SK-N-SH treated with all-trans-retinoic acid at 6 μM for 48 hours (cell line): ENCODE data around the gene ZNF236.

Experiments
- ATAC-seq: fragments of 200-7000 bp; cut with Tn5 transposase; 3 replicates; pipeline ENCODE4 v1.9.1; 2020; ENCODE audit warnings: mild to moderate bottlenecking, moderate library complexity
- ARNTL ChIP-seq: fragments of 450-650 bp; formaldehyde crosslinking; IDR thresholded peaks from 2 replicates; pipeline ENCODE4 v1.5.0; 2020; ENCODE audit warnings: low read depth, mild to moderate bottlenecking, moderate library complexity, borderline replicate concordance
- BACH2 ChIP-seq: fragments of 250-450 bp; sonication (Bioruptor Pico); IDR thresholded peaks from 2 replicates; pipeline ENCODE4 v1.9.0; 2021; ENCODE audit warnings: mild to moderate bottlenecking, borderline replicate concordance
- CREB5 ChIP-seq: fragments of 250-450 bp; sonication (Bioruptor Pico); IDR thresholded peaks from 2 replicates; pipeline ENCODE4 v1.5.1; 2020; ENCODE audit warnings: low read depth, mild to moderate bottlenecking, moderate library complexity
- CSDC2 ChIP-seq: fragments of 250-450 bp; sonication (Bioruptor Pico); IDR thresholded peaks from 2 replicates; pipeline ENCODE4 v1.5.0; 2020; ENCODE audit warnings: mild to moderate bottlenecking, moderate library complexity
- ESRRG ChIP-seq: fragments of 250-450 bp; sonication (Bioruptor Pico); IDR thresholded peaks from 2 replicates; pipeline ENCODE4 v1.6.1; 2021; ENCODE audit warnings: mild to moderate bottlenecking
- GLIS3 ChIP-seq: fragments of 250-450 bp; sonication (Bioruptor Pico); IDR thresholded peaks from 2 replicates; pipeline ENCODE4 v1.5.0; 2020; ENCODE audit warnings: mild to moderate bottlenecking, moderate library complexity
- ISL1 ChIP-seq: fragments of 250-450 bp; sonication (Bioruptor Pico); IDR thresholded peaks from 2 replicates; pipeline ENCODE4 v2.1.2; 2022; ENCODE audit warnings: mild to moderate bottlenecking, moderate library complexity
- OSR1 ChIP-seq: fragments of 250-450 bp; sonication (Bioruptor Pico); IDR thresholded peaks from 2 replicates; pipeline ENCODE4 v1.8.0; 2022; ENCODE audit warnings: moderate library complexity, mild to moderate bottlenecking, inconsistent platforms
- PATZ1 ChIP-seq: fragments of 250-450 bp; sonication (Bioruptor Pico); IDR thresholded peaks from 2 replicates; pipeline ENCODE4 v1.8.0; 2020; ENCODE audit warnings: mild to moderate bottlenecking, moderate library complexity, borderline replicate concordance
- POU6F1 ChIP-seq: fragments of 250-450 bp; sonication (Bioruptor Pico); IDR thresholded peaks from 2 replicates; pipeline ENCODE4 v1.8.0; 2021; ENCODE audit warnings: low read depth, mild to moderate bottlenecking, moderate library complexity, borderline replicate concordance
- PPARA ChIP-seq: fragments of 250-450 bp; sonication (Bioruptor Pico); IDR thresholded peaks from 2 replicates; pipeline ENCODE4 v1.5.0; 2020; ENCODE audit warnings: mild to moderate bottlenecking, borderline replicate concordance
- RARB ChIP-seq: fragments of 250-450 bp; sonication (Bioruptor Pico); IDR thresholded peaks from 2 replicates; pipeline ENCODE4 v1.8.0; 2021; ENCODE audit warnings: mild to moderate bottlenecking, moderate library complexity
- SNAI2 ChIP-seq: fragments of 250-450 bp; sonication (Bioruptor Pico); IDR thresholded peaks from 2 replicates; pipeline ENCODE4 v1.5.0; 2020; ENCODE audit warnings: mild to moderate bottlenecking, moderate library complexity
- TCF4 ChIP-seq: fragments of 250-450 bp; sonication (Bioruptor Pico); IDR thresholded peaks from 2 replicates; pipeline ENCODE4 v1.8.0; 2021; ENCODE audit warnings: mild to moderate bottlenecking, moderate library complexity, borderline replicate concordance
- TOX ChIP-seq: fragments of 250-450 bp; sonication (Bioruptor Pico); IDR thresholded peaks from 2 replicates; pipeline ENCODE4 v1.8.0; 2021; ENCODE audit warnings: mild to moderate bottlenecking, moderate library complexity, borderline replicate concordance
- TSHZ2 ChIP-seq: fragments of 250-450 bp; sonication (Bioruptor Pico); IDR thresholded peaks from 2 replicates; pipeline ENCODE4 v1.5.0; 2020; ENCODE audit warnings: mild to moderate bottlenecking, moderate library complexity
- ZFP3 ChIP-seq: fragments of 250-450 bp; sonication (Bioruptor Pico); IDR thresholded peaks from 2 replicates; pipeline ENCODE4 v1.5.0; 2020; ENCODE audit warnings: mild to moderate bottlenecking, moderate library complexity
- ZFP30 ChIP-seq: fragments of 450-650 bp; formaldehyde crosslinking; IDR thresholded peaks from 2 replicates; pipeline ENCODE4 v1.5.0; 2022; ENCODE audit warnings: mild to moderate bottlenecking, moderate library complexity
- ZNF565 ChIP-seq: fragments of 450-650 bp; formaldehyde crosslinking; conservative IDR thresholded peaks from 2 replicates; pipeline ENCODE4 v1.5.0; 2020; ENCODE audit warnings: low read depth, mild to moderate bottlenecking, moderate library complexity
- ZNF70 ChIP-seq: fragments of 450-650 bp; formaldehyde crosslinking; IDR thresholded peaks from 2 replicates; pipeline ENCODE4 v1.5.0; 2020; ENCODE audit warnings: mild to moderate bottlenecking, moderate library complexity

ZNF236 gene

GRCh38 chr18:76982038-76982437 lies 159.7 kb downstream of the ZNF236 start:
- ATAC-seq, result no peak
- TF ChIP-seq CREB5 (CRISPR knock-in tag) (no peak), PPARA (no peak), BACH2 (CRISPR knock-in tag) (no peak), ZFP3 (CRISPR knock-in tag) (no peak), TOX (CRISPR knock-in tag) (no peak), ZNF565 (CRISPR knock-in tag) (no peak), TCF4 (CRISPR knock-in tag) (no peak), ESRRG (CRISPR knock-in tag) (no peak), ARNTL (CRISPR knock-in tag) (no peak), ISL1 (CRISPR knock-in tag) (no peak), RARB (no peak), GLIS3 (CRISPR knock-in tag) (no peak)

GRCh38 chr18:76982841-76983583 lies 160.7 kb downstream of the ZNF236 start:
- peak; percentile 95 for ATAC-seq
- TF ChIP-seq GLIS3 (CRISPR knock-in tag), result no peak
- TF ChIP-seq, all 23 proteins: peak for 0

GRCh38 chr18:76983613-76984051 lies 161.3 kb downstream of the ZNF236 start:
- ATAC-seq, result peak; percentile 12

GRCh38 chr18:76984193-76985155 lies 162.1 kb downstream of the ZNF236 start:
- no peak for ATAC-seq
- TF ChIP-seq ESRRG (CRISPR knock-in tag), result no peak
- TF ChIP-seq TOX (CRISPR knock-in tag), result no peak
- no peak for TF ChIP-seq CSDC2 (CRISPR knock-in tag)
- TF ChIP-seq ZFP3 (CRISPR knock-in tag), result no peak
- TF ChIP-seq PATZ1, result no peak
- no peak for TF ChIP-seq GLIS3 (CRISPR knock-in tag)
- TF ChIP-seq TSHZ2 (CRISPR knock-in tag), result no peak
- no peak for TF ChIP-seq POU6F1 (CRISPR knock-in tag)
- no peak for TF ChIP-seq OSR1 (CRISPR knock-in tag)
- TF ChIP-seq ZNF70 (CRISPR knock-in tag), result no peak
- no peak for TF ChIP-seq SNAI2 (CRISPR knock-in tag)
- no peak for TF ChIP-seq RARB
- TF ChIP-seq BACH2 (CRISPR knock-in tag), result no peak
- no peak for TF ChIP-seq TCF4 (CRISPR knock-in tag)
- TF ChIP-seq ZNF565 (CRISPR knock-in tag), result no peak
- TF ChIP-seq ARNTL (CRISPR knock-in tag), result no peak

More at GRCh38 chr18:76983613-76984051, 161.3 kb downstream of the ZNF236 start:
- TF ChIP-seq ZFP30 (CRISPR knock-in tag), result no peak
- TF ChIP-seq TCF4 (CRISPR knock-in tag), result no peak
- TF ChIP-seq ZNF565 (CRISPR knock-in tag), result no peak
- TF ChIP-seq BACH2 (CRISPR knock-in tag), result no peak
- no peak for TF ChIP-seq SNAI2 (CRISPR knock-in tag)
- TF ChIP-seq PATZ1, result no peak
- no peak for TF ChIP-seq PPARA
- no peak for TF ChIP-seq ZFP3 (CRISPR knock-in tag)
- TF ChIP-seq TOX (CRISPR knock-in tag), result no peak
